Activated CD4-positive, alpha-beta memory T cell treated with anti-CD3 and anti-CD28 coated beads for 36 hours (primary cell): Measurements from ENCODE around the gene CPSF7. TPM values are rescaled to one million over a fixed set of nuclear protein-coding genes. Genes with fewer than 3 reads are reported as not detected.

Experiments used
- CTCF ChIA-PET: fragments of 350-600 bp; sonication (Branson Sonifier 250); formaldehyde crosslinking; loops from one replicate; lab custom pipeline; 2021; ENCODE audit warnings: antibody characterized with exemption, inconsistent platforms; lab: Charles Lee
- POLR2A ChIA-PET: fragments of 350-600 bp; sonication (Branson Sonifier 250); formaldehyde crosslinking; loops from one replicate; lab custom pipeline; 2021; ENCODE audit warnings: antibody characterized with exemption; lab: Charles Lee
- DNase-seq: peaks from one replicate; pipeline ENCODE4 v3.0.0-alpha.2; 2020
- H3K27ac Mint-ChIP-seq: one replicate; pipeline ENCODE4 v1.8.0; 2021; ENCODE audit warnings: mixed read lengths
- H3K27me3 Mint-ChIP-seq: one replicate; pipeline ENCODE4 v1.8.0; 2021; ENCODE audit warnings: mixed read lengths
- H3K36me3 Mint-ChIP-seq: one replicate; pipeline ENCODE4 v1.8.0; 2021; ENCODE audit warnings: mixed read lengths
- H3K4me1 Mint-ChIP-seq: one replicate; pipeline ENCODE4 v1.8.0; 2021; ENCODE audit warnings: low read depth, mixed read lengths
- H3K4me3 Mint-ChIP-seq: one replicate; pipeline ENCODE4 v1.8.0; 2021; ENCODE audit warnings: mild to moderate bottlenecking, mixed read lengths
- H3K9me3 Mint-ChIP-seq: one replicate; pipeline ENCODE4 v1.8.0; 2021; ENCODE audit warnings: mixed read lengths
- intact Hi-C: fragments of 100-400 bp; cut with micrococcal nuclease; formaldehyde crosslinking; loops from one replicate; pipeline ENCODE4 v1.15.1; 2023
- total RNA-seq, 2 experiments: library from RNA; stranded (reverse); gene quantifications; one replicate each; pipeline ENCODE4 v1.2.3, GENCODE V29; 2021

Gene CPSF7
- total RNA-seq, 2 experiments from 2014 or later: 90.9 to 100 TPM

DNA sequence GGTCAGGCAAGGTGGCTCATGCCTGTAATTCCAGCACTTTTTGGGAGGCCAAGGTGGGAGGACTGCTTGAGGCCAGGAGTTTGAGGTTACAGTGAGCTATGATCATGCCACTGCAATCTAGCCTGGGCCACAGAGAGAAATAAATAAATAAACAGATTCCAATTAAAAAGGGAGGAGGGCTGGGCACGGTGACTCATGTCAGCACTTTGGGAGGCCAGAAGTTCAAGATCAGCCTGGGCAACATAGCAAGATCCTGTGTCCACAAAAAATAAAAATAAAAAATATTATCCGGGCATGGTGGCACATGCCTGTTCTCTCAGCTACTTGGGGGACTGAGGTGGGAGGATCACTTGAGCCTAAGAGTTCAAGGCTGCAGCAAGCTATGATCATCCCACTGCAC is 75.6 kb downstream of the CPSF7 start:
- no peak overlapping the region for H3K4me3 Mint-ChIP-seq
- CTCF ChIA-PET: interaction anchor here (1.1 to 5.4 kb wide), 2 partner anchors 17 to 31 kb away, joined by 6 to 40 read pairs; no protein-coding TSS in a partner anchor
- peaks cover 7% of the 10 kb centered on the region for H3K4me1 Mint-ChIP-seq
- no peak overlapping the region for H3K27ac Mint-ChIP-seq
- peaks cover 10% of the 10 kb centered on the region for H3K36me3 Mint-ChIP-seq
- DNase-seq: no peak
- H3K27me3 Mint-ChIP-seq: no peaks in the 10 kb centered on the region
- POLR2A ChIA-PET: no interaction called here
- intact Hi-C loops: no loop called here
- H3K9me3 Mint-ChIP-seq: no peaks in the 10 kb centered on the region

DNA sequence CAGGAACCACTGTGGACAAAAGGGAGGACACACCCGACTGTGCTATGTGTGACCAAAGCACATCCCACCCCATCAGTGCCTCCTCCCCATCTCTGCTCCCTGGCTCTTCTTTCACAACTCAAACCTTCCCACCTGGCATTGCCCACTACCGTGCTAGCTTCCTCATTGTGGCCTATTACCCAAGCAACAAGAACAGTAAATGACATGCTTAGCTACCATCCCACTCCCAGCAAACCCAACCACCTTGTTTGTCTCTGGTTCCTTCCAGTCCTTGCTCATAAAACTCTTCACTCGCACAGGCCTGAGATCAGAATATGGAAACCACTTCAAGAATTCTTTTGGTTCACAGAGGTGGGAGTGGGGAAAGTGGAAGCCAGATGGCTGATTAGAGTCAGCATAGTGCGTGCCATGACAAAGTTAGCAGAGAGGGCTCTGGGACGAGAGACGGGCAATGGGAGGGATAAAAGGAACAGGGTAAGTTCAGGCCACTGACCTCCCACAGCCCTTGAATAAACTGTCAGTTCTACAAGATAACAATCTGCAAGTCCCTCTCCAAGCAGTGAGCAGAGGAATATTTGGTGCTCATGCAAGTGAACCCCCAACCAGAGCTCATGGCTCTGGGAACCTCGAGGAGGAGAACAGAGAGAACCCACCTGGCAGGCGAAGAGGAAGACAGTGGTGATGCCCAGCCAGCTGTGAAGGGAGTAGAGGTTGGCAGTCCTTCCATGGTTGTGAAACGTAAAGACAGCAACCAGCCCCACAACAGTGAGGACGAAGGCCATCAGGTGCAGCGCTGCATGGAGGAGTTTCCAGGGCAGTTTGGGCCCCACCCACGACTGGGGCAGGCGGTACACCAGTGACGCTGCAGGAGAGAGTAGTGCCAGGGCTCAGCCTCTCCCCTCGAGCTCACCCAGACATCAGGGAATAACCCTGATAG is 76.4 kb downstream of the CPSF7 start:
- ChIA-PET CTCF (interaction anchor here (0.7 to 5.4 kb wide), 3 partner anchors 16 to 32 kb away, joined by 4 to 40 read pairs (median 6); no protein-coding TSS in a partner anchor), POLR2A (no interaction called here)
- Mint-ChIP-seq H3K27me3 (no peaks in the 10 kb centered on the region), H3K27ac (no peak overlapping the region), H3K4me3 (no peak overlapping the region), H3K36me3 (peaks cover 13% of the 10 kb centered on the region), H3K9me3 (no peaks in the 10 kb centered on the region), H3K4me1 (peaks cover 6% of the 10 kb centered on the region)
- intact Hi-C loops: no loop called here
- DNase-seq: no peak

Other genes with a start within 250 kb of the CPSF7 start
- not detected for gene PGA3, start 226.5 kb downstream of the CPSF7 start, total RNA-seq
- gene PGA4, start 207.6 kb downstream of the CPSF7 start, total RNA-seq: not detected
- not detected for gene PGA5, start 188.8 kb downstream of the CPSF7 start, total RNA-seq
- 1 to 10 TPM; 1.1 to 1.4 TPM for gene VWCE, start 134.7 kb downstream of the CPSF7 start, total RNA-seq
- gene DDB1, start 96.9 kb downstream of the CPSF7 start, total RNA-seq: 100 to 1,000 TPM; 222 to 223 TPM
- gene TKFC, start 96.7 kb downstream of the CPSF7 start, total RNA-seq: 100 to 1,000 TPM; 118 to 120 TPM
- 10 to 100 TPM; 32.3 to 32.9 TPM for gene CYB561A3, start 68.1 kb downstream of the CPSF7 start, total RNA-seq
- gene TMEM138, start 67.6 kb downstream of the CPSF7 start, total RNA-seq: 10 to 100 TPM; 33.7 to 34.6 TPM
- 1 to 10 TPM; 9.2 to 10.0 TPM for gene TMEM216, start 37.4 kb downstream of the CPSF7 start, total RNA-seq
- gene SDHAF2, start 149 bp upstream of the CPSF7 start, total RNA-seq: 10 to 100 TPM; 31.4 to 35.4 TPM
- gene LRRC10B, start 78.8 kb upstream of the CPSF7 start, total RNA-seq: not detected
- not detected for gene SYT7, start 151.1 kb upstream of the CPSF7 start, total RNA-seq